SKM-1 treated with dmso at 0.1 percent for 144 hours (cell line): ENCODE data around the gene EDA.
"Not testable (repeated sequence)": the region's sequence is repeated elsewhere in the genome, so short reads cannot be mapped to it uniquely, and the experiment has no call there.

Experiments
- DNase-seq: peaks from one replicate; lab custom pipeline; 2025; ENCODE audit not compliant: unreplicated experiment; lab: John Stamatoyannopoulos, UW

The EDA gene

DNA sequence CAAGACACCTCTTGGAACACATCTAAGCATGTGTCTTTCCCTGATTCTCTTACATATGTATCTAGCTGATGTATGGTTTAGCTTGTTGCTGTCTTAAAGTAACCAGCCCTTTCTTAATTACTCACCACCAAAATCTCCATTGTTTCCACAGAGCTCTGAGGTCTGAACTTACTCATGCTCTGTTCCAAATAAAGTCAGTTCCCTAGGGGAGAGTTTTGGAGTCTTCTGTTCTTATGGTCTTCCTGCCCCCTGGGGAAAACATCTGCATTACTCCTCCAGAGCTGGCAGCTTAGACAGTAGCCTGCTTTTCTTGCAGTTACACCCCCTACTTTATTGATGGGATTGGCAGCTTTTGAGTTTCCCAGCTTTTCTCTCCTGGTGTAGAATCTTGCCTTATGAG lies 125.8 kb downstream of the EDA start:
- DNase-seq, result no peak

DNA sequence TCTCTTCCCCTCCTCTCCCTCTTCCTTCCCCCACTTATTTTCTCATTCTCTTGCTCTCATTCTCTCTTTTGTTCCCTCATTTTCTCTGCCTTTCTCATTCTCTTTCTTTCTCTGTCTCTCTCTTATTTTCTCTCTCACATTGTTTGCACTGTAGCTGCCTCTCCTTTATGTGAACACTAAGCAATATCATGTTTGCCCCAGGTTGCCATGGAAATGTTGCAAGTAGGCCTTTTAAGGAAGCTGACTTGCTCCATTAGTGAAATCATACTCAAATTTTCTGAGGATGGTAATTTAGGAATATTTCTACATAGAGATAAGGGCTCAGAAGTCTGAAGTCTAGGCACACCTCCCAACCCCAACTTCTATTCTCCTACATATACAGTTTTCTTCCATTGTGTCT lies 130.1 kb downstream of the EDA start:
- DNase-seq, result no peak

DNA sequence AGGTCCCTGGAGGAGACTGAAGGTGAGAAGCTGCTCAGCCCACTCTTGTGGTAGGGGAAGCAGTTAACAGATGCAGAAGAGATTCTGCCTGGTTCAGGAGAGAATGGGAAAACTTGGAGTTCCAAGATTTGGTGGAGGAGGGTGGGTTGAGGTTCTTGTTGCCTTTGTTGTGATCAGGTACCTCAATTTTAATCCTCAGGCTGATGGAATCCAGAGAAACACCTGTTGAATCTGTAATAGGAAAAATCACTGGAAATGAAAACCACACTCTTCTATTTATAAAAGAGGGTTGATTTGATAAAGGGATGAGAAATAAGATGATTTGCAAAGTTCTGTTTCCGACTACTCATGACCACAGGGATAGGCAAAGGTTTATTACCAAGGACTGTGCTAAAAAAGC lies 132.1 kb downstream of the EDA start:
- DNase-seq, result no peak

DNA sequence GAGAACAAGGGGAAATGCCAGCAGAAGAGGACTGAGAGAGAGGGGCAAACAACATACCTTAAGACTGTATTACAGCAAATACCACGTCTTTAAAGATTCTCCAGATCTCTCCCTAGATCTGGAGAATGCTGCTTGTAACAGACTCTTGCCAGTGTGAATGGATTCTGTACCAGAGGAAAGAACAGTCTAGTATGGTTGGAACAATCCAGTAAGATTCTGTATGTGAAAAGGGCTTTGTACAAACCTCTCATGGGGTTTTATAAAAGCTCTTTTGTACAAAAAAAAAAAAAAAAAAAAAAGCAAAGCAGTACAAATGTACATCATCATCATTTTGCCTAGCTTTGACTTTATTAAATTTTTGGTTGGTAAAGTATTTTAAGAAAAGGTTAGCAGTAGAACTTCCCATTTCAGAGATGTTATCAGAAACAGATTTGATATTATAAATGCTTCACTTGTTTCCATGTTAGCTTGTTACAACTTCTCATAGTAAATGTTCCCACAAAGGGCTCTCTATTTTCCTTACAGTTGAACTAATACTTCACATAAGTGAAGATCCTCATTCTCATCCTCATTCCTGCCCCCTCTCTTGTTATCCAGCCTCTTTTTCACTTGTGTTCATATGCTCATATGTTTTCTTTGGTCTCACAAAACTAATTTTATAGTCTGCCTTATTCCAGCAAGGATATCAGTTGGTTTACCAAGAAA lies 144.2 kb downstream of the EDA start:
- no peak for DNase-seq

DNA sequence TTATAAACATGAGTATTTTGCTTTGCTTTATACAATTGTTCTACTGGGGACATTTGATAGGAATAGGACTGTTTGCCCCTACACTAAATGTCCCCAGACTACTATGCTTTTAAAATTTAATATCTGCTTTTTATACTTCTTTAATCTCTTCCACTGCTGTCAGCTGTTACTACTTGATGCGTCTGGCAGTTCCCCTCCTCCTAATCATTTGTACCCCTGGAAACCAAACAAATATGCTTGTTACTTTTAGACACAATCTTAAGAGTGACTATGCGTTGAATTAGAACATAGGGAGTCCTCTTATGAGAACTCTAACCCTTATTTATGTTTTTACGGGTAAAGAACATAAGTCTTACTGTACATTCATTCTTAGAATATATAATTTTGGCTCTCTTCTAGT lies 145.7 kb downstream of the EDA start:
- DNase-seq, result no peak

DNA sequence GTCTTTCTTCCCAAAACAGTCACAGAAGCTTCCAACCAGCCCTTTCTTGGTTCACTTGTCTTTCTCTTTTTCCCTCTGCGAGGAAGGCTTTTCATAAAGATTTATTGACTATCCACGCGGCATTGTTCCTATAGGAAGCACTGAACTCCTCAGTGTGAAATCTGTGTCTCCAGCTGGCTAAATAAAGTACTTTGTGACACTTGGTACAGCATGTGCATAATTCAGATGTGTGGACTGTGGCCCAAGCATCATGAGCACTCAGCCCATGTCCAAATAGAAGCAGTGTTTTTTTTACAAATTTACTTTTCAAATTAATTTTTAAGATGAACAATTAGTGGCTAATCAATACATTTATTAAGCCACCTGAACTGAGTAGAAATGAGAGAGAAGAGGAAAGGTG lies 146.4 kb downstream of the EDA start:
- DNase-seq, result no peak

DNA sequence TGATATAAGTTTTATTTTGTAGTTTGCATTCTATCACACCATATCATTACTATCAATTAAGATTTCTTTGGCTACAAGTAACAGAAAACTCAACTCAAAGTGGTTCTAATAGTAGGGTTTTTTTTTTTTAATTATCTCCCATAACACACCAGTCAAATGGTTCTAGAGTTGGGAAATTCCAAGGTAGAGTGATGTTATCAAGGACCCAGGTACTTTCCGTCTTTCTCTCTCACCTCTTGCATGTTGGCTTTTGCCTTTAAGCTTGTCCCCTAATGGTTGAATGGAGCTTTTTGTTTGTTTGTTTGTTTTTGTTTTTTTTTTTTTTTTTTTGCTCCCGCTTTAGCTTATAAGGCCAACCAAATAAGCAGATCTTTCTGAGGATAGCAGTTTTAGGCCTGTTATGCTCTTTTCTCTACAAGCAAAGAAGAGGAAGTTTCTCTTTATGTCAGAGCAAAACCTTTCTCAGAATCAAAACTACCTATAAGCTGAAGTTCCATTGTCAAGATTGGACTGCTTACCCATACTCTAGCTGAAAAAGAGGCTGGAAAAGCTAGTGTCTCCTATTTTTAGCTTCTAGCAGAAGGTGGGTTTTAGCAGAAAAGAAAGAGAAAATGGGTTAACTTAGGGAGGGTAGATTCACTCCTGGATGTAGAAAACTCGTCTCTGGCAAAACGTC lies 177.5 kb downstream of the EDA start:
- no peak for DNase-seq

DNA sequence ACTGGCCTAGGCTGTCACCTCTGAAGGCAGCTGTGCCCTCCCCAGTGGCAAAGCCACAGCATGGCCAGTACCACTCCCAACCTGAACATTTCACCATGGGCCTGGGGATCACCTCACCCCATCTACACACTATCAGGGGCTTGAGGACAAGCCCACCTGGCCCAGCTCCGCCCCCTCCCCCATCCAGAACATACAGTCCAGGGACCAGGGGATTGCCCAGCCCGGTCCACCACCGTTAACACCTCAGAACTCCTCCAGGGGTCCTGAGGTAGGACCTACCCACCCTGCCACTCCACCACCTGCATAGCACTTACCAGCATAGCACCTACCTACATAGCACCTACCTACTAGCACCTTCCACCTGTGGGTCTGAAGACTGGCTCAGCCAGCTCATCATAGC lies 179.8 kb downstream of the EDA start:
- no peak for DNase-seq

DNA sequence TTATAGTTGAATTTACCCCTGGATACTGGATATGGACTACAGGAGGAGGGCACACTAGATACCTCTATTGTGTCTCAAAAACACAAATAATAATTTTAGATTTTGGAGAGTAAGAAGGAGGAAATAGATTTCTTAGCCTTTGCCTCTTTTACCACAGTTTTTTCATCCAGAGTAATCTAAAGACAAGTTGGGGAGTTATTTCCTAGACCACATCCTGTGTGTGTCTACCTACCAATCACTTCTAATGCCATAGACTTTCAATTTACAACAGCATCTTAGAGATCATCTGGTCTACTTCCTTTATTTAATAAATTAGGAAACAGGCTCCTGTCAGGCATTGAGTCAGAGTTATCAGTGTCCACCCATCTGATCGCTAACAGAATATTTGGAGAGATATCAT lies 191.5 kb downstream of the EDA start:
- DNase-seq, result no peak

DNA sequence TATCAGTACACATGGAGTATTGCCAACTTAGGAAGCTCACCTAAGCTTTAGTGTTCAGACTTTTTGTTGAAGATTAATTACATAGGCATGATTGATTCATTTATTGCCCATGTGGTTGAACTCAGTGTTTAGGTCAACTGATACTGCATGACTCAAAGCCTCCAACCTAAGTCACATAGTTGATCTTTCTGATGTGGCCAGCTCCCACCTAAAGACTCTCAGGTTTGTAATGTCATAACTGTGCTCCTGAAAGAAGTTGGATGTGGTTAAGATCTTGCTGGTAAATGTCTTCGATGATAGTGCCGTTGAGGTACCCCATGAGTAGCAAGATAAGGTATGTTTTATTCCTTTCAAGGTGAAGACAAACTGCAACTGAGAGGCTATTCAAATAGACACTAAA lies 192.5 kb downstream of the EDA start:
- DNase-seq, result no peak

DNA sequence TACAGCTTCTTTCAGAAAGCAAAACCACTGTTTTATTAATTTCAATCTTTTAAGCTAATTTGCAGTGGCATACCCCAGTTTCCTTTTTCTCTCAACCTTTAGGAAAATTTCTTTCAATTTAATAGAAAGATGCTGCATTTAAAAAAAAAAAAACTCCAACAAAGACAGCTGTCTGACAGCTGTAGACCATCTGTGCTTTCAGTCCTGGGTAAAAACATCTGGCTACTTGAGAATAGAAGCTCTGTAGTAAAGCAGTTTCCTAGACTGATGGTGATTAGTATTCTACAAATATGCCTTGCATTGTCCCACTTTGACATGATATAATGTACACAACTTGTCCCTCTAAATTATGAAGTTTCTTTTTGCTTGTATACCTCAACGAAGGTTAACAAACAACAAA lies 197.8 kb downstream of the EDA start:
- DNase-seq, result no peak

DNA sequence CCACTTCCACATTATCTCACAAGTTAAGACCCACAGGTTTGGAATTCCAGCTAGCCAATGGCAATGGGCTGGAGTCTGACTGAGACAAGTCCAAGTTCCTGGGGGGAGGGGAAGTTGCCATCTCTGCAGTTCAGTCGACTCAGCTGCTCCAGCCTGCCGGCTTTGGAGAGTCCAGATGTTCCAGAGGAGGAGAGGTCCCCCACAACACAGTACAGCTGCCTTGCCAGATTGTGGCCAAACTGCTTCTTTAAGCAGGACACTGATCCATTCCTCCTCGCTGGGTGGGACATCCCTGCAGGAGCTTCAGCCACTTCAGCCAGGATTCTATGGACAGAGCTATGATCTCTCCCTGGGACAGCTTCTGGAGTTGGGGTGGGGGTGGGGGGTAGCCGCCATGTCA lies 199.2 kb downstream of the EDA start:
- no peak for DNase-seq

DNA sequence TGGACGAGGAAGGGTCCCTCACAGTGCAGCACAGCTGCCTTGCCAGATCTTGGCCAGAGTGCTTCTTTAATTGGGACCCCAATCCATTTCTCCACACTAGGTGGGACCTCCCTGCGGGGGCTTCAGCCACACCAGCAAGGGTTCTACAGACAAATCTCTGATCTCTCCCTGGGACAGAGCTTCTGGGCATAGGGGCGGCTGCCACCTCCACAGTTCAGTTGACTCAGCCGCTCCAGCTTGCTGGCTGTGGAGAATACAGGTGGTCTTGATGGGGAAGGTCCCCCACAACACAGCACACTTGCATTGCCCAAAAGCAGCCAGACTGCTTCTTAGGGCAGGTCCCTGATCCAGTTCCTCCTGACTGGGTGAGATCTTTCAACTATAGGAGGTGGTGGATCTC lies 199.6 kb downstream of the EDA start:
- no peak for DNase-seq

DNA sequence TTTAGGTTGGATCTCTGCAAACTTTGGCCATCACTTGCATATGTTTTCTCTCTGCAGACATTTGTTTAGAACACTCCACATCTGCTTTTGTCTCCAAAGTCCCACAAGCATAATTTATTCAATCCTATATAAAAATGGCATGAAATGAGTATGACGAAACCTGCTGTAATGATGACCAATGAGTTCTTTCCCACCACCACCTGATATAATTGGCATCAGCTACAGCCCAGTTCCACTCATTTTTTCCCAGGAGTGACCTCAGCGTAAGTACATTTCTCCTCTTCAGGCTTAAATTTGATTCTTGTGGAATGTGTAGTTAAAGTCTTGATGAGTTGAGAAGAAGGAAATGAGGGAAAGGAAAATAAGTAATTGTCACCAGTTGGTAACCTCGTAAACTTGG lies 228.7 kb downstream of the EDA start:
- DNase-seq, result no peak

DNA sequence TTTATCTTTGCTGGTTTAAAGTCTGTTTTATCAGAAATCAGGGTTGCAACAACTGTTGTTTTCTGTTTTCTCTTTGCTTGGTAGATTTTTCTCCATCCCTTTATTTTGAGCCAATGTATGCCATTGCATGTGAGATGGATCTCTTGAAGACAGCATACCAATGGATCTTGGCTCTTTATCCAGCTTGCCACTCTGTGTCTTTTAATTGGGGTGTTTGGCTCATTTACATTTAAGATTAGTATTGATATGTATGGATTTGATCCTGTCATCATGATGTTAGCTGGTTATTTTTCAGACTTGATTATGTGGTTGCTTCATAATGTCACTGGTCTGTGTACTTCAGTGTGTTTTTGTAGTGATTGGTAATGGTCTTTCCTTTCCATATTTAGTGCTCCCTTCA lies 244.1 kb downstream of the EDA start:
- not testable (repeated sequence) for DNase-seq

DNA sequence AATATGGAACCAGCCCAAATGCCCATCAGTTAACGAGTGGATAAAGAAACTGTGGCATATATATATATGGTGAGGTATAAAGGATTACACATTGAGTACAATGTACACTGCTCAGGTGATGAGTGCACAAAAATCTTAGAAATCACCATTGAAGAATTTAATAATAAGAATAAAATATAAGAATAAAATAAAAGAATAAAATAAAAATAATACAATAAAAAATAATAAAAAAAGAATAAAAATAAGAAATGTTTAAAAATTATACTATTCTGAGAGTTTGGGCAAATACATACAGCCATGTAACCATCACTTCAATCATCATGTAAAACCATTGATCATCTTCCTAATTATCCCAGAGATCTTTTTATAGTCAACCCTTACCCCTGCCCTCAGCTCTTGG lies 260.3 kb downstream of the EDA start:
- DNase-seq, result no peak

DNA sequence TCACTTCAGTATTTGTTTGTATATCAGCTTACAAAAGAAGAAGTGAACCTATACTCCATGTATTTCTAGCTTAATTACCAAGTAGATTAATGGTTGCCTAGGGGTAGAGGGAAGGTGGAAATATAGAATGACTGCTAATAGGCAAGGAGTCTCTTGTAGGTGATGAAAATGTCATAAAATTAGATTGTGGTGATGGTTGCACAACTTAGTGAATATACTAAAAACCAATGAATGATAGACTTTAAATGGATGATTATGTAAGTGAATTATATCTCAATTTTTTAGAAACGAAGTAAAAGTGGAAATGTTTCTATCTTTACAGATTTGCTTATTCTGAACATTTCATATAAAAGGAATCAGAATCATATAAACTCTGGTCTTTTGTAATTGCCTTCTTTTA lies 268.3 kb downstream of the EDA start:
- DNase-seq, result no peak

DNA sequence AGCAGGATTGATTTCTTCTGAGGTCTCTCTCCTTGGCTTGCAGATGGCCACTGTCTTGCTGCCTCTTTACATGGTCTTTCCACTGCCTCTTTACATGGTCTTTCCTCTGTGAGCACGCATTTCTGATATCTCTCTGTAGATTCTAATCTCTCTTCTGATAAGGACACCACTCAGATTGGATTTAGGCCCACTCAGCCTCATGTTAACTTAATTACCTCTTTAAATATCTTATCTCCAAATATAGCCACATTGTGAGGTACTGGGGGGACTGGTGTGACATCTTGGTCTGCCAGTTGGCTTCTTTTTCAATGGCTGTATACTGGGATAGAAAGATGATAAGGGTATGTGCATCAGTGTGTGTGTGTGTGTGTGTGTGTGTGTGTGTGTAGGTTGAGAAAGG lies 280.1 kb downstream of the EDA start:
- DNase-seq, result no peak

DNA sequence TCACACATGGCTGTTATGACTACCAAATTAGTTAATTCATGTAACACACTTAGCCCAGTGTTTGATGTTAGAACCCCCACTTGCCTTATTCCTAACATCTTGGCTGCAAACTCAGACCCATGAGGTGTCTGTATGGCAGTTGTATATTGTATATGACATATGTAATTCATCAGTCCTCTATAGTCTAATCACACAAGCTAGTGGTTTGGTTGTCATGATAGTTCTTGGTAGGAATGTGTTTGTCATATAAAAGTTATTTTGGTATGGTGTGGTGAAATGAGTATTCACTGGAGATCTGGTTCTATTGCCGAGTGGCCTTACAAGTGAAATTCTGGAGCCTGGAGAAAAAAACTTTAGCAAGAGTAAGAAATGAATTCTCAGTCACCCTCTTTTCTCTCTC lies 284.6 kb downstream of the EDA start:
- no peak for DNase-seq

DNA sequence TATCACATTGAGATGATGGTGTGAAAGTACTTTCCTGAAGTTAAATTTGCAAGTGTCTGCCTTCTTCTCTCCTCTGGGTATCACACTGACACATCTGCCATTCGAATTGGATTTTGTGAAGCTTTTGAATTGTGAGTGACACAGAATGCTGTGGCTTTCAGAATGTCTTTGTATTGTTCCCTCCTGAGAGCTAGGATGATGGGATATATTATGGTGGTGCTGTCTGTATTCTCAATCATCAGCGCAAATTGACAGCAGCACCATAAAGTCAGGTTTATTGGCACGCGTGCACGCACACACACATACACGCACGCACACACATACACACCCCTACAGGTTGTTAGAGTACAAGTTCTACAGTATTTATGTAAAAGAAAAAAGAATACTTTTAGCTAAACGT lies 290.5 kb downstream of the EDA start:
- no peak for DNase-seq

DNA sequence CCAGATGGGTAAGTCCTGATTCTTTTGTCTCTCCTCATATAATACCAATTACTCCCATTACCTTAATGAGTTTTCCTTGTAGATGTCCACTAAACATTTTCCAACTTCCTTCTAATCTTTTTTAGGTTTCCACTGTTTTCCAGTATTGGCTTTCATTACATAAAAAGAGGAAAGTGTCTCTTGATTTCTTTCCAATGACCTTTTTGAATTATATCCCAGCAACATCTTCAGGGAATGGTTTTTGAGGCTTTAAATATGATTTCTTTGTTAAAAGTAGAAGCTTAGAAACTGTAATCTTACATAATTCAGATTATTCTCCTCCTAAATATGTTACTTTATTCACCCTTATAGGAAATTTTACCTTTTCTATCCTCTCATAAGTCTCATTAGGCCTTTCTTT lies 298.9 kb downstream of the EDA start:
- DNase-seq, result no peak

DNA sequence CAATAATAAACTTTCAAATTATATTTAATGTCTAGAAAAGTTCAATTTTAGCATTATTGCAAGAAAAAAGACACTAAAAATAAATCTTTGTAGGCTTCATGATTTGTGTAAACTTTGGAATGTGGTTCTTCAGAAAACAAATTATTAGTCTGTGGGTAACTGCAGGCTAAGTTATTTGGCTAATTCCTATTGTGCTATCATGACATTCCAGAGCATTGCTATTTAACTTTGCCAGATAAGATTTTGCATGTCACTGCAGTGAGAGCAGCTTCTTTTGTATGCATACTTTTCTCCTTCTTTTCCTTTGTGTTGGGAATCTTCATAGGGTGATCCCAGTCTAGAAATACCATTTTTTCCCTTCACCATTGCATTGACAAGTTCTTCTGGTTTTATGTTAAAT lies 303.8 kb downstream of the EDA start:
- DNase-seq, result no peak

DNA sequence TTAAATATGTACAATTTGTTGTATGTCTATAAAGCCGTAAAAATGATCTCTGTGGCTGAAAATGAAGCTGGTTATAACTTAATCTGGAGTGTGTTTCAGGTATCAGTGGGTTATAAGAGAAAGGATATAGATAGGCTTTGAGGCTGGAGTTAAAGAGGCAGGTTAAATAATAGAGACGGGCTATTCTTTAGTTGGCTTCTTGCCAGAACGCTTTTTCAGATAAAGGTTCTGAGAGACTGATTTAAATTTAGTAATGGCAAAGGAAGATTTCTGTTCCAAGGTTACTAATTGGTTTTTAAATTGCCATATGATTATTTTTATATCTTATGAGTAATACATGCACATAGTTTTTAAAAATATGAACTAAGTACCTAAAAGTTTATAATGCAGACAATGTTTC lies 316.4 kb downstream of the EDA start:
- DNase-seq, result no peak
